HPDE6-E6E7 (cell line): ENCODE data around the gene AIRE.
"Not testable (repeated sequence)": the region's sequence is repeated elsewhere in the genome, so short reads cannot be mapped to it uniquely, and the experiment has no call there.

Experiments
- DNase-seq: peaks from one replicate; pipeline ENCODE4 v3.0.0; 2011; ENCODE audit warnings: missing footprints; ENCODE audit errors: extremely low spot score

The AIRE gene

GRCh38 chr21:44285138-44285992 lies at the start of gene AIRE:
Gene AIRE (plus strand): TSS chr21:44285876. CDS start chr21:44286007, 131 bp downstream.
- DNase-seq: no peak

- DNase-seq: not testable (repeated sequence)
Observed at GRCh38 chr21:44240353-44240752, 45.3 kb upstream of the AIRE start.

GRCh38 chr21:44240842-44241241 lies 44.8 kb upstream of the AIRE start, which contains the start of gene ICOSLG:
Gene ICOSLG (minus strand): TSS chr21:44240943. CDS start chr21:44240817, 126 bp downstream.
- not testable (repeated sequence) for DNase-seq

GRCh38 chr21:44241281-44241680 lies 44.4 kb upstream of the AIRE start:
- not testable (repeated sequence) for DNase-seq

GRCh38 chr21:44243980-44244379 lies 41.7 kb upstream of the AIRE start:
- DNase-seq: not testable (repeated sequence)

- not testable (repeated sequence) for DNase-seq
Observed at GRCh38 chr21:44247904-44248303, 37.8 kb upstream of the AIRE start.

GRCh38 chr21:44249204-44250037 lies 36.3 kb upstream of the AIRE start:
- not testable (repeated sequence) for DNase-seq

GRCh38 chr21:44253832-44254710 lies 31.6 kb upstream of the AIRE start:
- DNase-seq: no peak

- DNase-seq: no peak
Observed at GRCh38 chr21:44255511-44255981, 30.1 kb upstream of the AIRE start.

GRCh38 chr21:44258056-44258725 lies 27.5 kb upstream of the AIRE start:
- DNase-seq: no peak

- no peak for DNase-seq
Observed at GRCh38 chr21:44259082-44259705, 26.5 kb upstream of the AIRE start.

GRCh38 chr21:44260066-44260465 lies 25.6 kb upstream of the AIRE start:
- DNase-seq: no peak

GRCh38 chr21:44260791-44261631 lies 24.7 kb upstream of the AIRE start:
- no peak for DNase-seq

- DNase-seq: no peak
Observed at GRCh38 chr21:44261675-44262295, 23.9 kb upstream of the AIRE start, which contains the start of gene DNMT3L. Gene DNMT3L (minus strand): TSS chr21:44261897. CDS start chr21:44261259, 638 bp downstream.

- no peak for DNase-seq
Observed at GRCh38 chr21:44262338-44263056, 23.2 kb upstream of the AIRE start.

GRCh38 chr21:44263221-44263760 lies 22.4 kb upstream of the AIRE start:
- DNase-seq: no peak

GRCh38 chr21:44263768-44264167 lies 21.9 kb upstream of the AIRE start:
- DNase-seq: no peak

GRCh38 chr21:44265734-44266270 lies 19.9 kb upstream of the AIRE start:
- DNase-seq: no peak
